Keratinocyte (primary cell): Measurements from ENCODE around the gene FNIP2. TPM values are rescaled to one million over a fixed set of nuclear protein-coding genes. Genes with fewer than 3 reads are reported as not detected.
"Not testable (repeated sequence)": the region's sequence is repeated elsewhere in the genome, so short reads cannot be mapped to it uniquely, and the experiment has no call there.

Source experiments
- DNase-seq: peaks from one replicate; pipeline ENCODE4 v3.0.0-alpha.2; 2011; ENCODE audit warnings: low read depth, missing footprints, low spot score
- FAIRE-seq: peaks from 2 replicates; lab custom pipeline; 2011; peaks lifted over from hg19 to GRCh38; lab: Jason Lieb, UNC
- H2AFZ ChIP-seq: 2 replicates; pipeline ENCODE4 v1.6.0; 2012; ENCODE audit warnings: low read length, control low read depth, inconsistent platforms; ENCODE audit not compliant: control insufficient read depth
- H3K27ac ChIP-seq: 2 replicates; pipeline ENCODE4 v1.5.1; 2011; ENCODE audit warnings: low read length; ENCODE audit not compliant: control insufficient read depth, insufficient read depth
- H3K27me3 ChIP-seq: 3 replicates; pipeline ENCODE4 v1.6.0; 2011; ENCODE audit warnings: low read length; ENCODE audit not compliant: control insufficient read depth, insufficient read depth; ENCODE audit errors: extremely low read depth
- H3K36me3 ChIP-seq, 2 experiments: 2 replicates in 1 of 2; 3 replicates in 1 of 2; pipeline ENCODE4 v1.5.1; 2011; ENCODE audit warnings: low read length in 2 of 2, mild to moderate bottlenecking in 1 of 2; ENCODE audit not compliant: control insufficient read depth in 2 of 2, insufficient read depth in 2 of 2; ENCODE audit errors: extremely low read depth in 1 of 2
- H3K4me1 ChIP-seq: 3 replicates; pipeline ENCODE4 v1.5.1; 2011; ENCODE audit warnings: low read length; ENCODE audit not compliant: control insufficient read depth, insufficient read depth; ENCODE audit errors: extremely low read depth
- H3K4me2 ChIP-seq: 3 replicates; pipeline ENCODE4 v1.6.0; 2011; ENCODE audit warnings: low read depth, low read length; ENCODE audit not compliant: control insufficient read depth, insufficient read depth; ENCODE audit errors: extremely low read depth
- H3K4me3 ChIP-seq, 3 experiments: fragments of 200-600 bp in 1 of 3; sonication (generic) in 1 of 3; 2 replicates in 2 of 3; 3 replicates in 1 of 3; pipeline ENCODE4 v1.5.1; 2011 to 2016; ENCODE audit warnings: low read length in 3 of 3, mild to moderate bottlenecking in 3 of 3, control low read depth in 2 of 3, inconsistent platforms in 1 of 3, low read depth in 1 of 3, mixed read lengths in 1 of 3, mixed run types in 1 of 3, moderate library complexity in 1 of 3; ENCODE audit not compliant: control insufficient read depth in 2 of 3, insufficient read depth in 2 of 3; ENCODE audit errors: extremely low read depth in 1 of 3
- H3K79me2 ChIP-seq: 2 replicates; pipeline ENCODE4 v1.6.0; 2012; ENCODE audit warnings: low read length; ENCODE audit not compliant: control insufficient read depth, insufficient read depth
- H3K9ac ChIP-seq: 3 replicates; pipeline ENCODE4 v1.6.0; 2011; ENCODE audit warnings: low read length; ENCODE audit not compliant: control insufficient read depth, insufficient read depth; ENCODE audit errors: extremely low read depth
- H3K9me1 ChIP-seq: 3 replicates; pipeline ENCODE4 v1.6.0; 2011; ENCODE audit warnings: low read length; ENCODE audit not compliant: control insufficient read depth, insufficient read depth; ENCODE audit errors: extremely low read depth
- H3K9me3 ChIP-seq: 2 replicates; pipeline ENCODE4 v1.5.1; 2012; ENCODE audit warnings: low read depth, low read length; ENCODE audit not compliant: control insufficient read depth
- H4K20me1 ChIP-seq: 3 replicates; pipeline ENCODE4 v1.6.0; 2011; ENCODE audit warnings: low read length; ENCODE audit not compliant: control insufficient read depth, insufficient read depth; ENCODE audit errors: extremely low read depth
- CTCF ChIP-seq, 3 experiments: IDR thresholded peaks in 1 of 3; conservative IDR thresholded peaks in 1 of 3; optimal IDR thresholded peaks in 1 of 3; 2 replicates in 2 of 3; 3 replicates in 1 of 3; pipeline versions ENCODE3 to v1.5.1; 2011; ENCODE audit warnings: low read length in 3 of 3, mild to moderate bottlenecking in 3 of 3, moderate library complexity in 2 of 3, control low read depth in 1 of 3, inconsistent platforms in 1 of 3; ENCODE audit not compliant: insufficient read depth in 2 of 3; ENCODE audit errors: extremely low read depth in 1 of 3
- EZH2 ChIP-seq: IDR thresholded peaks from one replicate; pipeline ENCODE4 v1.6.1; 2012; ENCODE audit warnings: inconsistent platforms, mild to moderate bottlenecking, low read length, moderate library complexity
- dilution Hi-C: fragments of 300-500 bp; cut with MboI; formaldehyde crosslinking; loops from one replicate; pipeline ENCODE4 v1.7.0; 2020; ENCODE audit warnings: low sequenced_read_pairs; ENCODE audit not compliant: extremely low pct_ligation_motif_present
- polyA plus RNA-seq, 5 experiments: library from polyadenylated mRNA; depleted of rRNA in 3 of 5; stranded (reverse) in 3 of 5; stranded (forward) in 1 of 5; unstranded in 1 of 5; fragments of >200 nt; gene quantifications; 1 replicate in 1 of 5; 2 replicates in 3 of 5; 3 replicates in 1 of 5; pipeline versions ENCODE4 v1.2.1 to v1.2.3, GENCODE V29; 2011 to 2012; ENCODE audit warnings: missing spikeins in 2 of 5, low read depth in 1 of 5, low replicate concordance in 1 of 5

Gene FNIP2
- polyA plus RNA-seq, 1 donor (not counting 4 experiments of a cell fraction or from before 2014, with no cell fraction given) = 6.2 TPM

DNA sequence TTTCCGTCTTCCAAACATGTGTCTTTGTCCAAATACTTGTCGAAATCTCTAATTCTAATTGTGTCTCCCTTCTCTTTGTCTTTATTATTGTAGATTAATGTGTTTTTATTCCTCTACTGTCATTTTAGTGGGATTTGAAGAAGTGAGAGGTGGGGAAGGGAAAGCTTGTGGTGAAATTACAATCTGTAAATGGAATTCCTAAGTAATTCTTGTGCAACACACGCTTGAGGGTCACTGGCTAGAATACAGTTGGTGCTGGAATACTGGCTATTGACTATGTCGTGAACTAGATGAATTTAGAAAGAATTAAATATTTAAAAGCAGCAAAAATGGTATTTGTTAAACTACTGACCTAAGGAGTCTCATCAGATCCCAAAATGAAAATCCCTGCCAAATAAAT lies 10.7 kb upstream of the FNIP2 start:
- FAIRE-seq = no peak
- no peak overlapping the region for H3K27ac ChIP-seq
- no peaks in the 10 kb centered on the region for H3K27me3 ChIP-seq
- no peak overlapping the region for H3K9ac ChIP-seq
- H3K4me1 ChIP-seq = no peaks in the 10 kb centered on the region
- H3K9me3 ChIP-seq = no peaks in the 10 kb centered on the region
- H3K79me2 ChIP-seq = no peaks in the 10 kb centered on the region
- H4K20me1 ChIP-seq = no peaks in the 10 kb centered on the region
- dilution Hi-C loops = no loop called here
- H3K9me1 ChIP-seq = no peaks in the 10 kb centered on the region
- DNase-seq = no peak
- H2AFZ ChIP-seq = no peak overlapping the region
- no peak overlapping the region for H3K4me3 ChIP-seq
- TF ChIP-seq EZH2 = no peak
- no peak for TF ChIP-seq CTCF (optimal IDR thresholded peaks at IDR 0.05 in 1 of 3, IDR thresholded peaks at IDR 0.05 in 1 of 3, conservative IDR thresholded peaks at IDR 0.05 in 1 of 3; ENCODE audit: extremely low read depth in 1 of 3, insufficient read depth in 2 of 3, low read length in 3 of 3)
- H3K36me3 ChIP-seq = no peaks in the 10 kb centered on the region
- H3K4me2 ChIP-seq = no peak overlapping the region

DNA sequence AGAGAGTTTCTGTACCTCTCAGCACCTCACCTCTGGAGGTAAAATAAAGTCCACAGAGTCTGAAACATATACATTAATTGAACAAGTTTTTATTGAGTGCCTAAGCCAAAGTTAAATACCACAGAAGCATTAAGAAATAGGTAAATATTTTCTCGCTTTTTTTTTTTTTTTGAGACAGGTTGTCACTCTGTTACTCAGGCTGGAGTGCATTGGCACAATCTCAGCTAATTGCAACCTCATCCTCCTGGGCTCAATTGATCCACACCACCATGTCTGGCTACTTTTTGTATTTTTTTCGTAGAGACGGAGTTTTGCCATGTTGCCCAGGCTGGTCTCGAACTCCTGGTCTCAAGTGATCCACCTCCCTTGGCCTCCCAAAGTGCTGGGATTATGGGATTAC lies 10.1 kb upstream of the FNIP2 start:
- Histone ChIP-seq H3K4me1 (no peaks in the 10 kb centered on the region), H4K20me1 (no peaks in the 10 kb centered on the region), H3K27me3 (no peaks in the 10 kb centered on the region), H3K27ac (no peak overlapping the region), H3K9me1 (no peaks in the 10 kb centered on the region), H3K9ac (no peak overlapping the region), H3K4me3 (no peak overlapping the region), H3K9me3 (no peaks in the 10 kb centered on the region), H3K4me2 (no peak overlapping the region), H3K79me2 (no peaks in the 10 kb centered on the region), H3K36me3 (no peaks in the 10 kb centered on the region), H2AFZ (no peak overlapping the region)
- DNase-seq (no peak), FAIRE-seq (no peak)
- dilution Hi-C loops = no loop called here
- TF ChIP-seq CTCF (optimal IDR thresholded peaks at IDR 0.05 in 1 of 3, IDR thresholded peaks at IDR 0.05 in 1 of 3, conservative IDR thresholded peaks at IDR 0.05 in 1 of 3; ENCODE audit: extremely low read depth in 1 of 3, insufficient read depth in 2 of 3, low read length in 3 of 3) (no peak), EZH2 (no peak)

GRCh38 chr4:158759539-158759938 lies 9.3 kb upstream of the FNIP2 start:
- H3K9me1 ChIP-seq, H3K9me3 ChIP-seq, H3K79me2 ChIP-seq, H3K4me2 ChIP-seq, dilution Hi-C loops, H3K27me3 ChIP-seq, H3K36me3 ChIP-seq, FAIRE-seq, DNase-seq, H3K9ac ChIP-seq, H2AFZ ChIP-seq, H3K27ac ChIP-seq, H3K4me3 ChIP-seq, H3K4me1 ChIP-seq, H4K20me1 ChIP-seq: not testable (repeated sequence)
